GM19397 (cell line): ENCODE results near the gene DIPK1A.
"Not testable (repeated sequence)": the region's sequence is repeated elsewhere in the genome, so short reads cannot be mapped to it uniquely, and the experiment has no call there.

Source experiments
- ATAC-seq: cut with Tn5 transposase; IDR thresholded peaks from one replicate; pipeline ENCODE4 v1.9.1; 2021; ENCODE audit warnings: mild to moderate bottlenecking, moderate library complexity; ENCODE audit not compliant: unreplicated experiment

The DIPK1A gene

GRCh38 chr1:92921031-92922023 is 39.9 kb downstream of the DIPK1A start:
- no peak for ATAC-seq

GRCh38 chr1:92916899-92917298 is 44.4 kb downstream of the DIPK1A start:
- ATAC-seq: no peak

GRCh38 chr1:92915547-92915946 is 45.7 kb downstream of the DIPK1A start:
- ATAC-seq: no peak

- ATAC-seq: no peak
Measured at GRCh38 chr1:92913093-92913819, 48.0 kb downstream of the DIPK1A start.

- no peak for ATAC-seq
Measured at GRCh38 chr1:92910081-92910480, 51.2 kb downstream of the DIPK1A start.

- no peak for ATAC-seq
Measured at GRCh38 chr1:92909321-92909720, 51.9 kb downstream of the DIPK1A start.

GRCh38 chr1:92907949-92908684 is 53.1 kb downstream of the DIPK1A start:
- no peak for ATAC-seq

- ATAC-seq: no peak
Measured at GRCh38 chr1:92903765-92904164, 57.5 kb downstream of the DIPK1A start.

- ATAC-seq: no peak
Measured at GRCh38 chr1:92902406-92902744, 58.9 kb downstream of the DIPK1A start.

GRCh38 chr1:92901699-92902405 is 59.4 kb downstream of the DIPK1A start:
- no peak for ATAC-seq

- no peak for ATAC-seq
Measured at GRCh38 chr1:92901126-92901525, 60.1 kb downstream of the DIPK1A start.

GRCh38 chr1:92900539-92900938 is 60.7 kb downstream of the DIPK1A start:
- no peak for ATAC-seq

GRCh38 chr1:92899780-92900179 is 61.5 kb downstream of the DIPK1A start:
- ATAC-seq: no peak

- ATAC-seq: not testable (repeated sequence)
Measured at GRCh38 chr1:92898053-92898452, 63.2 kb downstream of the DIPK1A start.

- ATAC-seq: no peak
Measured at GRCh38 chr1:92887465-92887864, 73.8 kb downstream of the DIPK1A start.

- ATAC-seq: no peak
Measured at GRCh38 chr1:92886886-92887419, 74.3 kb downstream of the DIPK1A start.

GRCh38 chr1:92884195-92884594 is 77.1 kb downstream of the DIPK1A start:
- no peak for ATAC-seq

- no peak for ATAC-seq
Measured at GRCh38 chr1:92883297-92883696, 78.0 kb downstream of the DIPK1A start.

- no peak for ATAC-seq
Measured at GRCh38 chr1:92882819-92883218, 78.4 kb downstream of the DIPK1A start.

- no peak for ATAC-seq
Measured at GRCh38 chr1:92881391-92881790, 79.9 kb downstream of the DIPK1A start.
